ENCODE measurements around the gene ZNF687.

The ZNF687 gene

GRCh38 chr1:151254217-151255213 lies 27.6 kb upstream of the ZNF687 start, which contains the start of gene PSMD4:
TSS of gene PSMD4 (plus strand) at chr1:151254734. CDS start at chr1:151254783, 49 bp downstream.
- TF ChIP-seq, protein P1, sequence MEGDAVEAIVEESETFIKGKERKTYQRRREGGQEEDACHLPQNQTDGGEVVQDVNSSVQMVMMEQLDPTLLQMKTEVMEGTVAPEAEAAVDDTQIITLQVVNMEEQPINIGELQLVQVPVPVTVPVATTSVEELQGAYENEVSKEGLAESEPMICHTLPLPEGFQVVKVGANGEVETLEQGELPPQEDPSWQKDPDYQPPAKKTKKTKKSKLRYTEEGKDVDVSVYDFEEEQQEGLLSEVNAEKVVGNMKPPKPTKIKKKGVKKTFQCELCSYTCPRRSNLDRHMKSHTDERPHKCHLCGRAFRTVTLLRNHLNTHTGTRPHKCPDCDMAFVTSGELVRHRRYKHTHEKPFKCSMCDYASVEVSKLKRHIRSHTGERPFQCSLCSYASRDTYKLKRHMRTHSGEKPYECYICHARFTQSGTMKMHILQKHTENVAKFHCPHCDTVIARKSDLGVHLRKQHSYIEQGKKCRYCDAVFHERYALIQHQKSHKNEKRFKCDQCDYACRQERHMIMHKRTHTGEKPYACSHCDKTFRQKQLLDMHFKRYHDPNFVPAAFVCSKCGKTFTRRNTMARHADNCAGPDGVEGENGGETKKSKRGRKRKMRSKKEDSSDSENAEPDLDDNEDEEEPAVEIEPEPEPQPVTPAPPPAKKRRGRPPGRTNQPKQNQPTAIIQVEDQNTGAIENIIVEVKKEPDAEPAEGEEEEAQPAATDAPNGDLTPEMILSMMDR (IDR thresholded peaks at IDR 0.05; ENCODE audit: poor library complexity, severe bottlenecking) = no peak
- Histone ChIP-seq H3K9me3 (ENCODE audit: severe bottlenecking) (no peaks in the 10 kb centered on the region), H3K4me3 (ENCODE audit: severe bottlenecking) (peak within 1 kb of the TSS; percentile 96), H3K4me1 (ENCODE audit: insufficient read depth, poor library complexity, severe bottlenecking) (peaks cover 7% of the 10 kb centered on the region), H3K27ac (ENCODE audit: poor library complexity, severe bottlenecking) (peak within 1 kb of the TSS; percentile 55), H3K27me3 (ENCODE audit: insufficient read depth, poor library complexity, severe bottlenecking) (no peaks in the 10 kb centered on the region), H3K36me3 (ENCODE audit: low read depth) (peaks cover 12% of the 10 kb centered on the region)
- ATAC-seq (ENCODE audit: low read depth) (peak; percentile 92), DNase-seq (ENCODE audit: low spot score) (peak; percentile 94)

DNA sequence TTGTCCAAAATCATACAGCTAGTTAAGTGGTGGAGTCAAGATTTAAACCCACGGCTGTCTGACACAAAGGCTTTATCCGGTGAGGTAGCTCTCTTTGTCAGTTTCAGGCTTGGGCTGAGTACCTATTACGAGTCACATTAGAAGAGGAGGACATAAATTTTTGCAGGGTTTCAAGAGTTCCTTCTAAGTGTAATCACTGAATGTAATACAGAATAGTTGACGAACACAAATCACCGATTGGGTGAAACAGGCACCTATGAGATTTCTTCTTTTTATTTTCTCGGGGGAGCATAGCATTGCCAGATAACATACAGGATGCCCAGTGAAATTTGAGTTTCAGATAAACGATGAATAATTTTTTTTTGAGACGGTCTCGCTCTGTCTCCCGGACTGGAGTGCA lies 26.7 kb upstream of the ZNF687 start:
- Histone ChIP-seq H3K4me3 (ENCODE audit: severe bottlenecking) (peak overlapping the region; percentile 96), H3K4me1 (ENCODE audit: insufficient read depth, poor library complexity, severe bottlenecking) (peaks cover 8% of the 10 kb centered on the region), H3K9me3 (ENCODE audit: severe bottlenecking) (no peaks in the 10 kb centered on the region), H3K27me3 (ENCODE audit: insufficient read depth, poor library complexity, severe bottlenecking) (no peaks in the 10 kb centered on the region), H3K27ac (ENCODE audit: poor library complexity, severe bottlenecking) (peak overlapping the region; percentile 55), H3K36me3 (ENCODE audit: low read depth) (peaks cover 15% of the 10 kb centered on the region; the same call in 1 of the 2 replicates)
- ATAC-seq (ENCODE audit: low read depth) = no peak
- DNase-seq (ENCODE audit: low spot score) = no peak
- TF ChIP-seq, protein P1 (IDR thresholded peaks at IDR 0.05; ENCODE audit: poor library complexity, severe bottlenecking) = no peak

- TF ChIP-seq, protein P1 (IDR thresholded peaks at IDR 0.05; ENCODE audit: poor library complexity, severe bottlenecking) = no peak
- Histone ChIP-seq H3K9me3 (ENCODE audit: severe bottlenecking) (no peaks in the 10 kb centered on the region), H3K27ac (ENCODE audit: poor library complexity, severe bottlenecking) (no peak overlapping the region), H3K4me1 (ENCODE audit: insufficient read depth, poor library complexity, severe bottlenecking) (peaks cover 8% of the 10 kb centered on the region), H3K4me3 (ENCODE audit: severe bottlenecking) (no peak overlapping the region), H3K36me3 (ENCODE audit: low read depth) (peaks cover 44% of the 10 kb centered on the region), H3K27me3 (ENCODE audit: insufficient read depth, poor library complexity, severe bottlenecking) (no peaks in the 10 kb centered on the region)
- DNase-seq (ENCODE audit: low spot score) (no peak), ATAC-seq (ENCODE audit: low read depth) (no peak)
Observed at GRCh38 chr1:151259351-151259750, 22.7 kb upstream of the ZNF687 start.

- DNase-seq (ENCODE audit: low spot score) (no peak), ATAC-seq (ENCODE audit: low read depth) (no peak)
- TF ChIP-seq, protein P1 (IDR thresholded peaks at IDR 0.05; ENCODE audit: poor library complexity, severe bottlenecking) = no peak
- no peaks in the 10 kb centered on the region for H3K9me3 ChIP-seq (ENCODE audit: severe bottlenecking)
- peaks cover 56% of the 10 kb centered on the region for H3K36me3 ChIP-seq (ENCODE audit: low read depth)
- H3K27ac ChIP-seq (ENCODE audit: poor library complexity, severe bottlenecking) = no peak overlapping the region
- no peaks in the 10 kb centered on the region for H3K4me1 ChIP-seq (ENCODE audit: insufficient read depth, poor library complexity, severe bottlenecking)
- no peaks in the 10 kb centered on the region for H3K27me3 ChIP-seq (ENCODE audit: insufficient read depth, poor library complexity, severe bottlenecking)
- no peak overlapping the region for H3K4me3 ChIP-seq (ENCODE audit: severe bottlenecking)
Observed at GRCh38 chr1:151265446-151266236, 16.5 kb upstream of the ZNF687 start.

Measured in RWPE2 (cell line).